GM12878 (cell line): Measurements from ENCODE around the gene FCRL6. TPM values are rescaled to one million over a fixed set of nuclear protein-coding genes. Genes with fewer than 3 reads are reported as not detected.

Experiments used
- ATAC-seq: fragments of 200-7000 bp; cut with Tn5 transposase; 3 replicates; pipeline ENCODE4 v1.9.1; 2020; ENCODE audit warnings: mild to moderate bottlenecking, moderate library complexity
- BruUV-seq: library from RNA; stranded (reverse); fragments of 400-500 nt; replicated peaks from 2 replicates; lab custom pipeline; 2021; lab: Mats Ljungman, UMichigan
- CTCF ChIA-PET: fragments of 300-600 bp; sonication (Branson Sonifier 250); formaldehyde crosslinking; extraction: SDS; loops from one replicate; lab custom pipeline; 2021; ENCODE audit warnings: inconsistent platforms; lab: Yijun Ruan, JAX
- POLR2A ChIA-PET: fragments of 350-600 bp; formaldehyde crosslinking; extraction: SDS; loops from one replicate; lab custom pipeline; 2021; ENCODE audit warnings: inconsistent platforms; lab: Charles Lee
- RAD21 ChIA-PET: fragments of 300-600 bp; sonication (Branson Sonifier 250); formaldehyde crosslinking; loops from one replicate; lab custom pipeline; 2023; ENCODE audit warnings: antibody characterized with exemption; ENCODE audit not compliant: unreplicated experiment; lab: Charles Lee
- SMC1A ChIA-PET: fragments of 300-600 bp; sonication (Branson Sonifier 250); formaldehyde crosslinking; loops from one replicate; lab custom pipeline; 2023; ENCODE audit not compliant: unreplicated experiment, uncharacterized antibody; lab: Charles Lee
- DNase-seq: peaks from one replicate; pipeline ENCODE4 v3.0.0-alpha.2; 2011; ENCODE audit warnings: low read depth, low spot score
- FAIRE-seq: peaks from 3 replicates; lab custom pipeline; 2011; peaks lifted over from hg19 to GRCh38; lab: Jason Lieb, UNC
- H2AFZ ChIP-seq: 2 replicates; pipeline ENCODE4 v1.6.0; 2011; ENCODE audit warnings: low read depth, low read length, control low read depth; ENCODE audit not compliant: control insufficient read depth
- H3K27ac ChIP-seq: 2 replicates; pipeline ENCODE4 v1.5.1; 2011; ENCODE audit warnings: control low read depth; ENCODE audit not compliant: control insufficient read depth, insufficient read depth
- H3K27me3 ChIP-seq, 2 experiments: replicated peaks in 1 of 2; 2 replicates each; pipeline versions ENCODE4 v1.6.0 to v1.6.1; 2011; ENCODE audit warnings: low read length in 1 of 2; ENCODE audit not compliant: control insufficient read depth in 2 of 2, insufficient read depth in 2 of 2
- H3K36me3 ChIP-seq, 2 experiments: 2 replicates each; pipeline ENCODE4 v1.5.1; 2011; ENCODE audit warnings: low read length in 1 of 2; ENCODE audit not compliant: control insufficient read depth in 2 of 2, insufficient read depth in 2 of 2
- H3K4me1 ChIP-seq: 2 replicates; pipeline ENCODE4 v1.6.1; 2011; ENCODE audit warnings: mild to moderate bottlenecking, low read length, moderate library complexity, mixed read lengths; ENCODE audit not compliant: control insufficient read depth, insufficient read depth
- H3K4me2 ChIP-seq: 2 replicates; pipeline ENCODE4 v1.6.0; 2011; ENCODE audit warnings: control low read depth; ENCODE audit not compliant: control insufficient read depth, insufficient read depth
- H3K4me3 ChIP-seq: fragments of 200-600 bp; sonication (generic); 2 replicates; pipeline ENCODE4 v1.5.1; 2016
- H3K79me2 ChIP-seq: 2 replicates; pipeline ENCODE4 v1.6.0; 2011; ENCODE audit warnings: low read length; ENCODE audit not compliant: control insufficient read depth, insufficient read depth
- H3K9ac ChIP-seq: 2 replicates; pipeline ENCODE4 v1.8.0; 2011; ENCODE audit warnings: low read length, control low read depth, mixed read lengths; ENCODE audit not compliant: control insufficient read depth, insufficient read depth
- H3K9me3 ChIP-seq: replicated peaks from 3 replicates; pipeline ENCODE4 v1.5.1; 2011; ENCODE audit warnings: mild to moderate bottlenecking, low read length; ENCODE audit not compliant: control insufficient read depth, insufficient read depth
- H4K20me1 ChIP-seq: 2 replicates; pipeline ENCODE4 v1.6.0; 2011; ENCODE audit not compliant: control insufficient read depth, insufficient read depth
- BMI1 ChIP-seq: fragments of 450-650 bp; IDR thresholded peaks from 2 replicates; pipeline ENCODE4 v1.6.1; 2016; ENCODE audit warnings: mild to moderate bottlenecking, moderate library complexity, borderline replicate concordance
- E4F1 ChIP-seq: fragments of 450-650 bp; IDR thresholded peaks from 2 replicates; pipeline ENCODE4 v1.6.1; 2018; ENCODE audit warnings: borderline replicate concordance, mild to moderate bottlenecking; ENCODE audit not compliant: partially characterized antibody
- FOXM1 ChIP-seq: IDR thresholded peaks from 2 replicates; pipeline ENCODE4 v1.6.1; 2012; ENCODE audit warnings: low read depth, mild to moderate bottlenecking, inconsistent platforms, low read length, moderate library complexity
- MXI1 ChIP-seq: fragments of 150-350 bp; IDR thresholded peaks from 2 replicates; pipeline ENCODE4 v1.6.1; 2011; ENCODE audit warnings: low read depth, mild to moderate bottlenecking, inconsistent platforms, low read length, improper control_type of control experiment
- POLR2AphosphoS5 ChIP-seq: IDR thresholded peaks from 2 replicates; pipeline ENCODE4 v1.6.1; 2011; ENCODE audit warnings: mild to moderate bottlenecking, low read length, inconsistent platforms
- RB1 ChIP-seq: fragments of 450-650 bp; formaldehyde crosslinking; IDR thresholded peaks from 2 replicates; pipeline ENCODE4 v1.6.1; 2017; ENCODE audit warnings: mild to moderate bottlenecking, borderline replicate concordance
- RELA ChIP-seq: fragments of 450-650 bp; IDR thresholded peaks from 2 replicates; pipeline ENCODE4 v1.8.0; 2014; ENCODE audit warnings: borderline replicate concordance; ENCODE audit not compliant: partially characterized antibody
- SMARCA5 ChIP-seq: fragments of 450-650 bp; IDR thresholded peaks from 2 replicates; pipeline ENCODE4 v1.6.1; 2017; ENCODE audit warnings: mild to moderate bottlenecking
- TCF7 ChIP-seq: IDR thresholded peaks from 2 replicates; pipeline ENCODE4 v1.6.1; 2014; ENCODE audit warnings: antibody characterized with exemption, borderline replicate concordance
- WGBS: methylation state at CpG from one replicate; pipeline ENCODE4 v1.1.6; 2016; ENCODE audit warnings: low lambda C conversion rate; ENCODE audit not compliant: insufficient replicate concordance, insufficient coverage; ENCODE audit errors: missing lambda C conversion rate; 5-methylcytosine and 5-hydroxymethylcytosine counted together
- in situ Hi-C: fragments of 300-500 bp; cut with MboI; formaldehyde crosslinking; loops from 9 replicates; pipeline ENCODE4 v1.14.3; 2018; ENCODE audit warnings: mixed read lengths
- intact Hi-C: fragments of 100-400 bp; cut with micrococcal nuclease; formaldehyde crosslinking; loops from one replicate; pipeline ENCODE4 v1.14.2; 2022; ENCODE audit not compliant: unreplicated experiment
- polyA plus RNA-seq, 11 experiments: library from polyadenylated mRNA; depleted of rRNA in 4 of 11; unstranded in 6 of 11; stranded (reverse) in 5 of 11; fragments of >200 nt; fragmentation: Nextera tagmentation in 4 of 11; fragmentation: Illumina TruSeq in 1 of 11; extraction: Ambion mirVana in 4 of 11; extraction: Trizol in 1 of 11; gene quantifications; 1 replicate in 1 of 11; 2 replicates in 10 of 11; pipeline versions ENCODE4 v1.2.1 to v1.2.3, GENCODE V29; 2011 to 2016; ENCODE audit warnings: inconsistent platforms in 2 of 11, missing spikeins in 2 of 11, low read depth in 1 of 11
- total RNA-seq, 4 experiments: library from RNA; depleted of rRNA in 3 of 4; stranded (reverse); fragments of >200 nt in 3 of 4; fragmentation: Illumina TruSeq in 1 of 4; extraction: Trizol in 1 of 4; gene quantifications; 2 replicates each; pipeline versions ENCODE4 v1.2.1 to v1.2.3, GENCODE V29; 2013 to 2021

Gene FCRL6
- total and polyA plus RNA-seq, 10 of the 15 experiments (the other 5 are each of a cell fraction or from before 2014, with no cell fraction given), result 0.04 to 0.16 (median 0.11) TPM; not detected in 7

- TF ChIP-seq E4F1 (no peak), RELA (no peak), SMARCA5 (no peak), BMI1 (no peak), TCF7 (no peak), MXI1 (no peak), POLR2AphosphoS5 (no peak)
Measured at GRCh38 chr1:159862031-159862430, 59.9 kb downstream of the FCRL6 start (continued).

GRCh38 chr1:159862557-159862956 is 60.4 kb downstream of the FCRL6 start, which contains the start of gene VSIG8:
Gene VSIG8 (minus strand): TSS chr1:159862657. CDS start chr1:159862521, 136 bp downstream.
- no peaks in the 10 kb centered on the region for H3K9me3 ChIP-seq
- SMC1A ChIA-PET, result no interaction called here
- H3K4me2 ChIP-seq, result no peak within 1 kb of the TSS
- RAD21 ChIA-PET, result no interaction called here
- FAIRE-seq (no peak), DNase-seq (no peak), ATAC-seq (no peak)
- TF ChIP-seq FOXM1, result no peak
- TF ChIP-seq RB1, result no peak
- BruUV-seq, result no TSS peak
- peaks cover 3 to 11% of the 10 kb centered on the region in 2 experiments; a peak in 3 of 4 replicates for H3K27me3 ChIP-seq
- no peak within 1 kb of the TSS for H2AFZ ChIP-seq
- POLR2A ChIA-PET, result no interaction called here
- H3K4me1 ChIP-seq, result no peaks in the 10 kb centered on the region
- 10% methylated on average over 4 of the region's 4 CpGs for WGBS
- no peak within 1 kb of the TSS for H3K4me3 ChIP-seq
- no peaks in the 10 kb centered on the region for H3K79me2 ChIP-seq
- H3K36me3 ChIP-seq, result no peaks in the 10 kb centered on the region
- no peak within 1 kb of the TSS for H3K9ac ChIP-seq
- CTCF ChIA-PET, result no interaction called here
- no peaks in the 10 kb centered on the region for H4K20me1 ChIP-seq
- in situ Hi-C loops, result no loop called here
- intact Hi-C loops, result no loop called here
- H3K27ac ChIP-seq, result no peak within 1 kb of the TSS
